ENCODE data around the gene EIF4G1. TPM values are rescaled to one million over a fixed set of nuclear protein-coding genes. Genes with fewer than 3 reads are reported as not detected.
A peak's percentile ranks its signal among the peaks of the same experiment; 100 is the strongest.

Gene EIF4G1
- total and polyA plus RNA-seq, 7 donors: 395 to 787 (median 628) TPM

- intact Hi-C loops (cut with DNase I): loop anchor here in 1 of 2 donors (5.0 kb wide), 1 partner anchor 407 kb away; no protein-coding TSS in a partner anchor
- DNase-seq: no peak
- no peak for ATAC-seq
- peak overlapping the region; percentile 66 for H3K27ac ChIP-seq
- TF ChIP-seq CTCF (IDR thresholded peaks at IDR 0.05): no peak
- H3K4me3 ChIP-seq: peak overlapping the region; percentile 72
- peaks cover 10% of the 10 kb centered on the region for H3K4me1 ChIP-seq
- no peaks in the 10 kb centered on the region for H3K9me3 ChIP-seq
- peaks cover 0 to 32% (median 0%) of the 10 kb centered on the region in 3 donors for H3K27me3 ChIP-seq (ENCODE audit: insufficient read depth in 3 of 3, low read length in 2 of 3)
- WGBS, 3 donors: 3 to 11% (median 4%) methylated on average over 21 to 42 of the region's 42 CpGs
- H3K36me3 ChIP-seq (ENCODE audit: insufficient read depth in 1 of 2, low read depth in 1 of 2): peaks cover 0 to 9% of the 10 kb centered on the region in 2 donors
Observed at GRCh38 chr3:184380627-184381260, 66.3 kb downstream of the EIF4G1 start.

- 34 to 49% (median 37%) methylated on average over 52 to 55 of the region's 55 CpGs for WGBS, 3 donors
- Histone ChIP-seq H3K27me3 (ENCODE audit: insufficient read depth in 3 of 3, low read length in 2 of 3) (peaks cover 0 to 32% (median 0%) of the 10 kb centered on the region in 3 donors), H3K9me3 (no peaks in the 10 kb centered on the region), H3K36me3 (ENCODE audit: insufficient read depth in 1 of 2, low read depth in 1 of 2) (peaks cover 0 to 10% of the 10 kb centered on the region in 2 donors), H3K4me1 (peaks cover 10% of the 10 kb centered on the region), H3K4me3 (peak overlapping the region; percentile 72), H3K27ac (no peak overlapping the region)
- TF ChIP-seq CTCF (IDR thresholded peaks at IDR 0.05): no peak
- intact Hi-C loops (cut with DNase I): loop anchor here in 1 of 2 donors (5.0 kb wide), 1 partner anchor 406 kb away; no protein-coding TSS in a partner anchor
- DNase-seq: peak in 1 of 2 donors; percentile 55
- no peak for ATAC-seq
Observed at GRCh38 chr3:184381261-184382224, 67.1 kb downstream of the EIF4G1 start.

- peaks cover 0 to 13% of the 10 kb centered on the region in 2 donors for H3K36me3 ChIP-seq (ENCODE audit: insufficient read depth in 1 of 2, low read depth in 1 of 2)
- 88 to 92% (median 90%) methylated on average over 16 of the region's 16 CpGs for WGBS, 3 donors
- H3K4me3 ChIP-seq: no peak overlapping the region
- H3K27me3 ChIP-seq (ENCODE audit: insufficient read depth in 3 of 3, low read length in 2 of 3): peaks cover 0 to 24% (median 0%) of the 10 kb centered on the region in 3 donors
- H3K27ac ChIP-seq: no peak overlapping the region
- H3K9me3 ChIP-seq: no peaks in the 10 kb centered on the region
- intact Hi-C loops (cut with DNase I): loop anchor here in 1 of 2 donors (5.0 kb wide), 1 partner anchor 405 kb away; no protein-coding TSS in a partner anchor
- DNase-seq: no peak
- no peak for ATAC-seq
- peaks cover 10% of the 10 kb centered on the region for H3K4me1 ChIP-seq
- no peak for TF ChIP-seq CTCF (IDR thresholded peaks at IDR 0.05)
Observed at GRCh38 chr3:184382326-184383032, 68.1 kb downstream of the EIF4G1 start.

- 87 to 92% (median 87%) methylated on average over 15 of the region's 15 CpGs for WGBS, 3 donors
- Histone ChIP-seq H3K4me3 (no peak overlapping the region), H3K27ac (no peak overlapping the region), H3K4me1 (peaks cover 7% of the 10 kb centered on the region), H3K27me3 (ENCODE audit: insufficient read depth in 3 of 3, low read length in 2 of 3) (peaks cover 0 to 22% (median 0%) of the 10 kb centered on the region in 3 donors), H3K36me3 (ENCODE audit: insufficient read depth in 1 of 2, low read depth in 1 of 2) (peaks cover 0 to 18% of the 10 kb centered on the region in 2 donors), H3K9me3 (no peaks in the 10 kb centered on the region)
- no peak for TF ChIP-seq CTCF (IDR thresholded peaks at IDR 0.05)
- intact Hi-C loops (cut with DNase I): loop anchor here in 1 of 2 donors (5.0 kb wide), 1 partner anchor 404 kb away; no protein-coding TSS in a partner anchor
- ATAC-seq (no peak), DNase-seq (no peak)
Observed at GRCh38 chr3:184383033-184383740, 68.8 kb downstream of the EIF4G1 start.
